Activated CD4-positive, alpha-beta T cell treated with anti-CD3 and anti-CD28 coated beads for 24 hours (primary cell): ENCODE results near the gene MINDY1.

Experiments
- DNase-seq, 2 donors: peaks; one replicate each; pipeline ENCODE4 v3.0.0-alpha.2; 2020; ENCODE audit warnings: low read depth in 2 of 2

Gene MINDY1

GRCh38 chr1:151006327-151007052, at the start of gene MINDY1:
TSS of gene MINDY1 (minus strand) at chr1:151006902. CDS start at chr1:151002617, 4,285 bp downstream.
- DNase-seq = no peak

GRCh38 chr1:151056149-151056548, 49.4 kb upstream of the MINDY1 start:
- DNase-seq = no peak

GRCh38 chr1:151055581-151055980, 48.9 kb upstream of the MINDY1 start:
- DNase-seq = no peak

GRCh38 chr1:151054971-151055547, 48.4 kb upstream of the MINDY1 start:
- no peak for DNase-seq

- DNase-seq = no peak
Observed at GRCh38 chr1:151051356-151052009, 44.8 kb upstream of the MINDY1 start.

GRCh38 chr1:151050051-151050688, 43.5 kb upstream of the MINDY1 start:
- no peak for DNase-seq

GRCh38 chr1:151049458-151049857, 42.8 kb upstream of the MINDY1 start:
- no peak for DNase-seq

GRCh38 chr1:151048645-151049032, 41.9 kb upstream of the MINDY1 start:
- DNase-seq = no peak

GRCh38 chr1:151047925-151048644, 41.4 kb upstream of the MINDY1 start:
- DNase-seq = no peak

GRCh38 chr1:151047591-151047924, 40.9 kb upstream of the MINDY1 start, which contains the start of gene C1orf56:
TSS of gene C1orf56 (plus strand) at chr1:151047751. CDS start at chr1:151047848, 97 bp downstream.
- DNase-seq = no peak

GRCh38 chr1:151043163-151043562, 36.5 kb upstream of the MINDY1 start:
- no peak for DNase-seq

- no peak for DNase-seq
Observed at GRCh38 chr1:151039521-151039920, 32.8 kb upstream of the MINDY1 start.

GRCh38 chr1:151037032-151037431, 30.3 kb upstream of the MINDY1 start:
- DNase-seq = no peak

- DNase-seq = no peak
Observed at GRCh38 chr1:151036356-151036755, 29.7 kb upstream of the MINDY1 start, which contains the start of gene BNIPL. TSS of gene BNIPL (plus strand) at chr1:151036586. CDS start at chr1:151036726, 140 bp downstream.

GRCh38 chr1:151035167-151035566, 28.5 kb upstream of the MINDY1 start:
- DNase-seq = no peak

GRCh38 chr1:151032164-151032563, 25.5 kb upstream of the MINDY1 start:
- DNase-seq = no peak

GRCh38 chr1:151026460-151026859, 19.8 kb upstream of the MINDY1 start:
- DNase-seq = no peak

- DNase-seq = peak; percentile 74 to 78
Observed at GRCh38 chr1:151024540-151025146, 17.9 kb upstream of the MINDY1 start.

- no peak for DNase-seq
Observed at GRCh38 chr1:151013518-151013917, 6.8 kb upstream of the MINDY1 start.

- DNase-seq = no peak
Observed at GRCh38 chr1:151012684-151013471, 6.2 kb upstream of the MINDY1 start.
